GM12878 (cell line): ENCODE results near the gene RPLP2. TPM values are rescaled to one million over a fixed set of nuclear protein-coding genes. Genes with fewer than 3 reads are reported as not detected.

ENCODE experiments used
- ATAC-seq: fragments of 200-7000 bp; cut with Tn5 transposase; 3 replicates; pipeline ENCODE4 v1.9.1; 2020; ENCODE audit warnings: mild to moderate bottlenecking, moderate library complexity
- BruUV-seq: library from RNA; stranded (reverse); fragments of 400-500 nt; replicated peaks from 2 replicates; lab custom pipeline; 2021; lab: Mats Ljungman, UMichigan
- CTCF ChIA-PET: fragments of 300-600 bp; sonication (Branson Sonifier 250); formaldehyde crosslinking; extraction: SDS; loops from one replicate; lab custom pipeline; 2021; ENCODE audit warnings: inconsistent platforms; lab: Yijun Ruan, JAX
- POLR2A ChIA-PET: fragments of 350-600 bp; formaldehyde crosslinking; extraction: SDS; loops from one replicate; lab custom pipeline; 2021; ENCODE audit warnings: inconsistent platforms; lab: Charles Lee
- RAD21 ChIA-PET: fragments of 300-600 bp; sonication (Branson Sonifier 250); formaldehyde crosslinking; loops from one replicate; lab custom pipeline; 2023; ENCODE audit warnings: antibody characterized with exemption; ENCODE audit not compliant: unreplicated experiment; lab: Charles Lee
- SMC1A ChIA-PET: fragments of 300-600 bp; sonication (Branson Sonifier 250); formaldehyde crosslinking; loops from one replicate; lab custom pipeline; 2023; ENCODE audit not compliant: unreplicated experiment, uncharacterized antibody; lab: Charles Lee
- DNase-seq: peaks from one replicate; pipeline ENCODE4 v3.0.0-alpha.2; 2011; ENCODE audit warnings: low read depth, low spot score
- FAIRE-seq: peaks from 3 replicates; lab custom pipeline; 2011; peaks lifted over from hg19 to GRCh38; lab: Jason Lieb, UNC
- H2AFZ ChIP-seq: 2 replicates; pipeline ENCODE4 v1.6.0; 2011; ENCODE audit warnings: low read depth, low read length, control low read depth; ENCODE audit not compliant: control insufficient read depth
- H3K27ac ChIP-seq: 2 replicates; pipeline ENCODE4 v1.5.1; 2011; ENCODE audit warnings: control low read depth; ENCODE audit not compliant: control insufficient read depth, insufficient read depth
- H3K27me3 ChIP-seq, 2 experiments: replicated peaks in 1 of 2; 2 replicates each; pipeline versions ENCODE4 v1.6.0 to v1.6.1; 2011; ENCODE audit warnings: low read length in 1 of 2; ENCODE audit not compliant: control insufficient read depth in 2 of 2, insufficient read depth in 2 of 2
- H3K36me3 ChIP-seq, 2 experiments: 2 replicates each; pipeline ENCODE4 v1.5.1; 2011; ENCODE audit warnings: low read length in 1 of 2; ENCODE audit not compliant: control insufficient read depth in 2 of 2, insufficient read depth in 2 of 2
- H3K4me1 ChIP-seq: 2 replicates; pipeline ENCODE4 v1.6.1; 2011; ENCODE audit warnings: mild to moderate bottlenecking, low read length, moderate library complexity, mixed read lengths; ENCODE audit not compliant: control insufficient read depth, insufficient read depth
- H3K4me2 ChIP-seq: 2 replicates; pipeline ENCODE4 v1.6.0; 2011; ENCODE audit warnings: control low read depth; ENCODE audit not compliant: control insufficient read depth, insufficient read depth
- H3K4me3 ChIP-seq: fragments of 200-600 bp; sonication (generic); 2 replicates; pipeline ENCODE4 v1.5.1; 2016
- H3K79me2 ChIP-seq: 2 replicates; pipeline ENCODE4 v1.6.0; 2011; ENCODE audit warnings: low read length; ENCODE audit not compliant: control insufficient read depth, insufficient read depth
- H3K9ac ChIP-seq: 2 replicates; pipeline ENCODE4 v1.8.0; 2011; ENCODE audit warnings: low read length, control low read depth, mixed read lengths; ENCODE audit not compliant: control insufficient read depth, insufficient read depth
- H3K9me3 ChIP-seq: replicated peaks from 3 replicates; pipeline ENCODE4 v1.5.1; 2011; ENCODE audit warnings: mild to moderate bottlenecking, low read length; ENCODE audit not compliant: control insufficient read depth, insufficient read depth
- H4K20me1 ChIP-seq: 2 replicates; pipeline ENCODE4 v1.6.0; 2011; ENCODE audit not compliant: control insufficient read depth, insufficient read depth
- ATF2 ChIP-seq: IDR thresholded peaks from 2 replicates; pipeline ENCODE4 v1.6.1; 2012; ENCODE audit warnings: low read length, inconsistent platforms
- CTCF ChIP-seq, 3 experiments: IDR thresholded peaks in 2 of 3; conservative IDR thresholded peaks in 1 of 3; 2 replicates each; pipeline ENCODE4 v1.5.1; 2011; ENCODE audit warnings: low read depth in 3 of 3, low read length in 3 of 3, mild to moderate bottlenecking in 3 of 3, control low read depth in 2 of 3, moderate library complexity in 2 of 3, inconsistent platforms in 1 of 3, mixed read lengths in 1 of 3; ENCODE audit not compliant: control insufficient read depth in 2 of 3, insufficient read depth in 1 of 3; ENCODE audit errors: extremely low read depth in 1 of 3
- E2F4 ChIP-seq: IDR thresholded peaks from 2 replicates; pipeline ENCODE4 v1.6.1; 2012; ENCODE audit warnings: low read depth, low read length, improper control_type of control experiment
- EED ChIP-seq: sonication (generic); IDR thresholded peaks from 2 replicates; pipeline ENCODE4 v1.6.1; 2016; ENCODE audit warnings: antibody characterized with exemption, low read depth
- EP300 ChIP-seq, 2 experiments: fragments of 150-350 bp in 1 of 2; IDR thresholded peaks; 2 replicates each; pipeline ENCODE4 v1.6.1; 2011 to 2012; ENCODE audit warnings: low read depth in 2 of 2, low read length in 2 of 2, borderline replicate concordance in 1 of 2, improper control_type of control experiment in 1 of 2, inconsistent platforms in 1 of 2; ENCODE audit not compliant: control insufficient read depth in 1 of 2
- MLLT1 ChIP-seq: fragments of 450-650 bp; IDR thresholded peaks from 2 replicates; pipeline ENCODE4 v1.6.1; 2016; ENCODE audit warnings: mild to moderate bottlenecking
- RBBP5 ChIP-seq: fragments of 200-600 bp; sonication (generic); conservative IDR thresholded peaks from 2 replicates; pipeline ENCODE4 v1.6.1; 2016
- SIN3A ChIP-seq: IDR thresholded peaks from 2 replicates; pipeline ENCODE4 v1.6.1; 2012; ENCODE audit warnings: low read depth, low read length, improper control_type of control experiment
- SREBF2 ChIP-seq: IDR thresholded peaks from 2 replicates; pipeline ENCODE4 v1.6.1; 2012; ENCODE audit warnings: mild to moderate bottlenecking, low read length
- TAF1 ChIP-seq: IDR thresholded peaks from 2 replicates; pipeline ENCODE4 v1.6.1; 2011; ENCODE audit warnings: mild to moderate bottlenecking, low read depth, low read length, borderline replicate concordance
- TCF12 ChIP-seq: IDR thresholded peaks from 2 replicates; pipeline ENCODE4 v1.6.1; 2011; ENCODE audit warnings: low read depth, mild to moderate bottlenecking, low read length
- TCF7 ChIP-seq: IDR thresholded peaks from 2 replicates; pipeline ENCODE4 v1.6.1; 2014; ENCODE audit warnings: antibody characterized with exemption, borderline replicate concordance
- USF1 ChIP-seq: IDR thresholded peaks from 2 replicates; pipeline ENCODE4 v1.6.1; 2011; ENCODE audit warnings: borderline replicate concordance, low read depth, mild to moderate bottlenecking, moderate library complexity, mixed read lengths, low read length; ENCODE audit not compliant: insufficient read depth; ENCODE audit errors: extremely low read length
- ZSCAN29 ChIP-seq: fragments of 450-650 bp; IDR thresholded peaks from 2 replicates; pipeline ENCODE4 v1.6.1; 2017; ENCODE audit warnings: mild to moderate bottlenecking, moderate library complexity
- WGBS: methylation state at CpG from one replicate; pipeline ENCODE4 v1.1.6; 2016; ENCODE audit warnings: low lambda C conversion rate; ENCODE audit not compliant: insufficient replicate concordance, insufficient coverage; ENCODE audit errors: missing lambda C conversion rate; 5-methylcytosine and 5-hydroxymethylcytosine counted together
- in situ Hi-C: fragments of 300-500 bp; cut with MboI; formaldehyde crosslinking; loops from 9 replicates; pipeline ENCODE4 v1.14.3; 2018; ENCODE audit warnings: mixed read lengths
- intact Hi-C: fragments of 100-400 bp; cut with micrococcal nuclease; formaldehyde crosslinking; loops from one replicate; pipeline ENCODE4 v1.14.2; 2022; ENCODE audit not compliant: unreplicated experiment
- polyA plus RNA-seq, 11 experiments: library from polyadenylated mRNA; depleted of rRNA in 4 of 11; unstranded in 6 of 11; stranded (reverse) in 5 of 11; fragments of >200 nt; fragmentation: Nextera tagmentation in 4 of 11; fragmentation: Illumina TruSeq in 1 of 11; extraction: Ambion mirVana in 4 of 11; extraction: Trizol in 1 of 11; gene quantifications; 1 replicate in 1 of 11; 2 replicates in 10 of 11; pipeline versions ENCODE4 v1.2.1 to v1.2.3, GENCODE V29; 2011 to 2016; ENCODE audit warnings: inconsistent platforms in 2 of 11, missing spikeins in 2 of 11, low read depth in 1 of 11
- total RNA-seq, 4 experiments: library from RNA; depleted of rRNA in 3 of 4; stranded (reverse); fragments of >200 nt in 3 of 4; fragmentation: Illumina TruSeq in 1 of 4; extraction: Trizol in 1 of 4; gene quantifications; 2 replicates each; pipeline versions ENCODE4 v1.2.1 to v1.2.3, GENCODE V29; 2013 to 2021

Gene RPLP2
- total and polyA plus RNA-seq, 10 of the 15 experiments (the other 5 are each of a cell fraction or from before 2014, with no cell fraction given): 488 to 3,558 (median 1,481) TPM

- TF ChIP-seq ATF2: no peak
- no peak for TF ChIP-seq TCF7
- no peak for TF ChIP-seq E2F4
These were observed 30.5 kb upstream of the RPLP2 start (continued) for GRCh38 chr11:778976-779954.

- ChIA-PET CTCF (no interaction called here), POLR2A (no interaction called here), SMC1A (no interaction called here), RAD21 (no interaction called here)
- intact Hi-C loops: no loop called here
- H4K20me1 ChIP-seq: no peaks in the 10 kb centered on the region
- H3K9me3 ChIP-seq: no peaks in the 10 kb centered on the region
- DNase-seq (no peak), ATAC-seq (no peak), FAIRE-seq (no peak)
- H2AFZ ChIP-seq: no peak overlapping the region
- no peak overlapping the region for H3K9ac ChIP-seq
- H3K36me3 ChIP-seq: no peaks in the 10 kb centered on the region
- no peak overlapping the region for H3K4me2 ChIP-seq
- H3K79me2 ChIP-seq: peaks cover 31% of the 10 kb centered on the region
- no TSS peak for BruUV-seq
- WGBS: 98% methylated on average over 16 of the region's 16 CpGs
- in situ Hi-C loops: no loop called here
- H3K4me3 ChIP-seq: no peak overlapping the region
- no peak overlapping the region for H3K27ac ChIP-seq
- no peaks in the 10 kb centered on the region for H3K27me3 ChIP-seq
- H3K4me1 ChIP-seq: peaks cover 12% of the 10 kb centered on the region
- TF ChIP-seq EED: no peak
- no peak for TF ChIP-seq RBBP5
- TF ChIP-seq TAF1: no peak
- TF ChIP-seq MLLT1: no peak
- no peak for TF ChIP-seq SIN3A
- TF ChIP-seq EP300 (IDR thresholded peaks at IDR 0.05; ENCODE audit: borderline replicate concordance in 1 of 2, control insufficient read depth in 1 of 2, low read depth in 2 of 2, low read length in 2 of 2): no peak
- TF ChIP-seq ZSCAN29: no peak
- TF ChIP-seq TCF12: no peak
- no peak for TF ChIP-seq CTCF (IDR thresholded peaks at IDR 0.05 in 2 of 3, conservative IDR thresholded peaks at IDR 0.05 in 1 of 3; ENCODE audit: control insufficient read depth in 2 of 3, extremely low read depth in 1 of 3, insufficient read depth in 1 of 3, low read depth in 3 of 3, low read length in 3 of 3)
- no peak for TF ChIP-seq USF1
- TF ChIP-seq SREBF2: no peak
These were observed 29.7 kb upstream of the RPLP2 start for GRCh38 chr11:779955-780532.
